ENCODE results near the gene AP2B1.
"Not testable (repeated sequence)": the region's sequence is repeated elsewhere in the genome, so short reads cannot be mapped to it uniquely, and the experiment has no call there.

Gene AP2B1

GRCh38 chr17:35559495-35560210, 27.5 kb upstream of the AP2B1 start:
- Mint-ChIP-seq H3K36me3 (no peaks in the 10 kb centered on the region), H3K4me3 (no peak overlapping the region), H3K4me1 (no peaks in the 10 kb centered on the region), H3K27ac (no peak overlapping the region), H3K9me3 (no peaks in the 10 kb centered on the region)
- ATAC-seq (no peak), DNase-seq (ENCODE audit: low spot score in 2 of 2) (no peak)

- no peaks in the 10 kb centered on the region for H3K9me3 Mint-ChIP-seq
- ATAC-seq: peak; percentile 40
Observed at GRCh38 chr17:35560703-35561102, 26.4 kb upstream of the AP2B1 start, which contains the start of gene SLFN14. TSS of gene SLFN14 (minus strand) at chr17:35560819. CDS start at chr17:35558062, 2,757 bp downstream.

DNA sequence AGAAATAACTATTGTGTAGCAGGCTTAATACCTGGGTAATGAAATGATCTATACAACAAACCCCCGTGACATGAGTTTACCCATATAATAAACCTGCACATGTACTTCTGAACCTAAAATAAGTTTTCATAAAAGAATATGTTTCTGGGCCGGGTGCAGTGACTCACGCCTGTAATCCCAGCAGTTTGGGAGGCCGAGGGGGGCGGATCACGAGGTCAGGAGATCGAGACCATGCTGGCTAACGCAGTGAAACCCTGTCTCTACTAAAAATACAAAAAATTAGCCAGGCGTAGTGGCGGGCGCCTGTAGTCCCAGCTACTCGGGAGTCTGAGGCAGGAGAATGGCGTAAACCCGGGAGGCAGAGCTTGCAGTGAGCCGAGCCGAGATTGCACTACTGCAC, 23.9 kb upstream of the AP2B1 start:
- H3K4me1 Mint-ChIP-seq; H3K27ac Mint-ChIP-seq; H3K9me3 Mint-ChIP-seq; DNase-seq (ENCODE audit: low spot score in 2 of 2); ATAC-seq; H3K4me3 Mint-ChIP-seq: not testable (repeated sequence)
- H3K36me3 Mint-ChIP-seq: peaks cover 15% of the 10 kb centered on the region

More at GRCh38 chr17:35560703-35561102, 26.4 kb upstream of the AP2B1 start, which contains the start of gene SLFN14:
- Mint-ChIP-seq H3K4me1 (no peaks in the 10 kb centered on the region), H3K27ac (no peak within 1 kb of the TSS), H3K36me3 (no peaks in the 10 kb centered on the region), H3K4me3 (no peak within 1 kb of the TSS)
- DNase-seq (ENCODE audit: low spot score in 2 of 2): no peak

DNA sequence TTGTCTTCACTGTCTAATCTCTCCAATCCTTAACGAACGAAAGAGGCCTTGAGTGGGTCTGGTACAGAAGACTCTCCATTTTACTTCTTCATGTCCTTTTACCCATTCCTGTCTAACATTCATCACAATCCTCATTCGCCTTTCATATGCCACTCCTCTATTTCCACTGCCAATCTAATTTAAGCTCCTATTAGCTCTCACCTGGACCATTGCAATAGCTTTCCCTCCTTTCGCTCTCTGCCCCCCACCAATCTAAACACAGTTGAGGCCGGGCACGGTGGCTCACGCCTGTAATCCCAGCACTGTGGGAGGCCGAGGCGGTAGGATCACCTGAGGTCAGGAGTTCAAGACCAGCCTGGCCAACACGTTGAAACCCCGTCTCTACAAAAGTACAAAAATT, 20.2 kb upstream of the AP2B1 start:
- DNase-seq (ENCODE audit: low spot score in 2 of 2) (no peak), ATAC-seq (no peak)
- H3K4me1 Mint-ChIP-seq: peaks cover 31% of the 10 kb centered on the region
- peaks cover 20% of the 10 kb centered on the region for H3K36me3 Mint-ChIP-seq
- no peaks in the 10 kb centered on the region for H3K9me3 Mint-ChIP-seq
- peak overlapping the region; percentile 87 for H3K4me3 Mint-ChIP-seq
- H3K27ac Mint-ChIP-seq: peak overlapping the region; percentile 97

DNA sequence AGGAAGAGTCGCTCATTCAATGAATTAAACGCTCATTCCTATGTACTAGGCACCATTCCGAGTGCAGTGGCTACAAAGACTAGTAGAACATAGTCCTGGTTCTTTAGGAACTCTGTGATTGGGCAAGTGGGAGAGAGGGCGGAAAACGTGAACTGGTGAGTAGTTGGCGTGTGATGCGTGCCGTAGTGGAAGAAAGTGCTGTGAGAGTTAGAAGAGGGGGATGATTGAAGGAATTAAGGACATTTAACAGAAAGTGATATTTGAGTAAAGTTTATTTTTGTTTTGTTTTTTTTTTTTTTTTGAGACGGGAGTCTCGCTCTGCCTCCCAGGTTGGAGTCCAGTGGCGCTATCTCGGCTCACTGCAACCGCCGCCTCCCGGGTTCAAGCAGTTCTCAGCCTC, 18.6 kb upstream of the AP2B1 start:
- no peaks in the 10 kb centered on the region for H3K9me3 Mint-ChIP-seq
- DNase-seq (ENCODE audit: low spot score in 2 of 2) (no peak), ATAC-seq (peak; percentile 61)
- peaks cover 31% of the 10 kb centered on the region for H3K36me3 Mint-ChIP-seq
- peak overlapping the region; percentile 87 for H3K4me3 Mint-ChIP-seq
- H3K4me1 Mint-ChIP-seq: peaks cover 31% of the 10 kb centered on the region
- peak overlapping the region; percentile 97 for H3K27ac Mint-ChIP-seq

DNA sequence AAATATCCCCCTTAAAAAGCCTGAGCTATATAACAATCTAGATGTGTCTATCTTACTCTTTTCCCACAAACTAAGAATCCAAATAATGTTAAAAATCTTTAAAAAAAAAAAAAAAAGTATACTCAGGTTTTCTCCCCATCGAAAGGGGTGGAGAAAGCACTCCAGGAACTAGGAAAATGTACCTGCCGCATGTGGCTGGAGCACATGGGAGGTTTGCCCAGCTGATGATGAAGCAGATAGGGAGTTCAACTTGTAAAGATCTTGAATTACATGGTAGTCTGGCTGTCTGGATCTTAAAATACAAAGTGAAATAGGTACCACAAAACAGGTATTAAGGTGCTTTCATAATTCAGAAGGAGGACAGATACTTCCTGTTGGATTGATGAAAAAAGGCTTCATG, 17.7 kb upstream of the AP2B1 start:
- DNase-seq (ENCODE audit: low spot score in 2 of 2) (no peak), ATAC-seq (no peak)
- H3K4me1 Mint-ChIP-seq: peaks cover 31% of the 10 kb centered on the region
- H3K4me3 Mint-ChIP-seq: peak overlapping the region; percentile 87
- H3K9me3 Mint-ChIP-seq: no peaks in the 10 kb centered on the region
- peak overlapping the region; percentile 57 for H3K27ac Mint-ChIP-seq
- peaks cover 39% of the 10 kb centered on the region for H3K36me3 Mint-ChIP-seq

DNA sequence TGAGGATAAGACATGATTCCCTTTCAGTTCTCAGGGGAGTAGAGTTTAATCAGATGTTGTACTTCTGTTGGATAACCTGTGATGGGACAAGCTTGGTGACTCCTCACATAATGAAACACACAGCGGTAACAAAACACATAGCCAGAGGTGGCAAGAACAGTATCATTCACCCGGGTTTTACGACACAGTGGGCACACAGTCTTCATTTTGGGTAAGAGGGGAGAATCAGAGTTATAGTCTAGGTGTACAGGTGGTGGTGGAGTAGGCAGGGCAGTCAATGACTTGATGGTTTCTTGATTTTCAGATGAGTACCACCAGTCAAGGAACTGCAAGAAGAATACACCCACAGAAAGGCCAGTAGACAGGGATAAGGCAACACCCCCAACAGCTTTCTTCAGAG, 11.4 kb upstream of the AP2B1 start:
- Mint-ChIP-seq H3K27ac (peak overlapping the region; percentile 3), H3K36me3 (peaks cover 41% of the 10 kb centered on the region), H3K9me3 (no peaks in the 10 kb centered on the region), H3K4me1 (peaks cover 21% of the 10 kb centered on the region), H3K4me3 (no peak overlapping the region)
- ATAC-seq (no peak), DNase-seq (ENCODE audit: low spot score in 2 of 2) (no peak)

DNA sequence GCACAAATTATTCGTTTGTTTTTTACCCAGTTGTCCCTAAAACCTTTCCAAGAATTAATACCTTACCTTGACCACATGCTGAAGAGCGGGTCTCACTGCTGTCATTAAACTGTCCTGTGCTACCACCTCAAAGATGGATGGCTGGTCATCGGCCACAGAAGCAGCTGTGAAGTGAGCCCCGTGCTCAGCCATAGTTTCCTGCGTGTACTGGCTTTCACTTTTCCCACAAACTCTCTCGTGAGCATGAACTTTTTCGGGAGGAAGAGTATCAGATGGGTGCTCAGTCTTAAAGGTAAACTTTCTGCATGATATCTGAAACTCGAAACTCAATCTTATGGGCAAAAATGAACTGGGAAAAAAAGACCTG, 9.3 kb upstream of the AP2B1 start:
- DNase-seq (ENCODE audit: low spot score in 2 of 2) (no peak), ATAC-seq (peak; percentile 3)
- Mint-ChIP-seq H3K4me3 (peak overlapping the region; percentile 99), H3K36me3 (peaks cover 35% of the 10 kb centered on the region), H3K27ac (peak overlapping the region; percentile 99), H3K4me1 (peaks cover 21% of the 10 kb centered on the region), H3K9me3 (no peaks in the 10 kb centered on the region)

GRCh38 chr17:35578197-35578928, 8.8 kb upstream of the AP2B1 start, which contains the start of gene PEX12:
TSS of gene PEX12 (minus strand) at chr17:35578571. CDS start at chr17:35578021, 550 bp downstream.
- Mint-ChIP-seq H3K27ac (peak within 1 kb of the TSS; percentile 99), H3K9me3 (no peaks in the 10 kb centered on the region), H3K4me3 (peak within 1 kb of the TSS; percentile 99), H3K36me3 (peaks cover 32% of the 10 kb centered on the region), H3K4me1 (peaks cover 21% of the 10 kb centered on the region)
- ATAC-seq (peak; percentile 95), DNase-seq (ENCODE audit: low spot score in 2 of 2) (peak; percentile 46 to 89)

DNA sequence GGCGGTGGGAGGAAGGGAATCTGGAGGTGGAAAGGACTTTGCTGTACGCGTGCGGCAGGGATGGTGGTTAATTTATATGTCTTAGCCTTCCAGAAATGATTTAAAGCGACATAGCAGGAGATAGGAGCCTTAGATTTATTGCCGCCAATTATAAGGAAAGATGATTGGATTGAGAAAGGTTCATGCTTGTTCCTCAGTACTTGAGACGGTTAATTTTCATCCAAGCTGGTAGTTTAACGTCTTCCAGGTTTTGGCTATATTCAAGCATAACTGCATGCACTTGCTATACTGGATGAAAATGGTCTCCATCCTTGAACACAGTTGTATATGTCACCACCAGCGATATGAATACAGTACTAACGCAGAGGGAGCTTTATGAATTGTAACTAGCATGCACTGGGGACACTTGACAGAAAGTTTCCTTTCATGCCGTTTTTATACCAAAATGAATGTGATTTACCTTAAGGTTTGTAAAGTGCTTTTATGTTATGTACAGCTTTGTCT, 8.1 kb upstream of the AP2B1 start:
- peak; percentile 57 for ATAC-seq
- Mint-ChIP-seq H3K9me3 (no peaks in the 10 kb centered on the region), H3K36me3 (peaks cover 26% of the 10 kb centered on the region), H3K4me3 (peak overlapping the region; percentile 99), H3K4me1 (peaks cover 21% of the 10 kb centered on the region), H3K27ac (peak overlapping the region; percentile 99)
- no peak for DNase-seq (ENCODE audit: low spot score in 2 of 2)

DNA sequence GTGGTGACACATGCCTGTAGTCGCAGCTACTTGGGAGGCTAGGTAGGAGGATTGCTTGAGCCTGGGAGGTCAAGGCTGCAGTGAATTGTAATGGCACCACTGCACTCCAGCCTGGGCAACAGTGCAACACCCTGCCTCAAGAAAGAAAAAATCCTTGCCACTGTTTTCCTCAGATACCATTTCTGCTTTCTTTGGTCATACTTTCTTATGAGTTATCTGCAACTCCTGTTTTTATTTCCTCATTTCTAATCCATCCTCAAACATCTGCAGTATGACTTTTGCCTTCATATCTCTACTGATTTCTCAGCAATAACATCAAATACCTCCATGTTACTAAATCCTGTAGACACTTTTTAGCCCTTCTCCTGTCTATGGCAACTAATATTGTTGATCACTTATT, 3.1 kb upstream of the AP2B1 start:
- H3K36me3 Mint-ChIP-seq: peaks cover 22% of the 10 kb centered on the region

GRCh38 chr17:35586569-35587073, 501 bp upstream of the AP2B1 start:
- Mint-ChIP-seq H3K36me3 (peaks cover 29% of the 10 kb centered on the region), H3K27ac (peak overlapping the region; percentile 98), H3K4me3 (peak overlapping the region; percentile 95), H3K9me3 (no peaks in the 10 kb centered on the region), H3K4me1 (peaks cover 28% of the 10 kb centered on the region)
- DNase-seq (ENCODE audit: low spot score in 2 of 2) (no peak), ATAC-seq (no peak)

More for the DNA sequence above, 3.1 kb upstream of the AP2B1 start:
- Mint-ChIP-seq H3K27ac (no peak overlapping the region), H3K4me3 (no peak overlapping the region), H3K9me3 (no peaks in the 10 kb centered on the region), H3K4me1 (peaks cover 25% of the 10 kb centered on the region)
- ATAC-seq: no peak
- DNase-seq (ENCODE audit: low spot score in 2 of 2): no peak

GRCh38 chr17:35588196-35588920, 1.2 kb downstream of the AP2B1 start:
- Mint-ChIP-seq H3K4me1 (peaks cover 28% of the 10 kb centered on the region), H3K4me3 (peak overlapping the region; percentile 95), H3K9me3 (no peaks in the 10 kb centered on the region), H3K27ac (peak overlapping the region; percentile 98), H3K36me3 (peaks cover 46% of the 10 kb centered on the region)
- ATAC-seq (peak; percentile 66), DNase-seq (ENCODE audit: low spot score in 2 of 2) (no peak)

GRCh38 chr17:35596072-35596471, 8.9 kb downstream of the AP2B1 start:
- peaks cover 100% of the 10 kb centered on the region for H3K36me3 Mint-ChIP-seq
- ATAC-seq (no peak), DNase-seq (ENCODE audit: low spot score in 2 of 2) (no peak)
- no peak overlapping the region for H3K27ac Mint-ChIP-seq
- H3K9me3 Mint-ChIP-seq: no peaks in the 10 kb centered on the region
- peaks cover 7% of the 10 kb centered on the region for H3K4me1 Mint-ChIP-seq
- no peak overlapping the region for H3K4me3 Mint-ChIP-seq
